K562 (cell line): ENCODE results near the gene TSR3. TPM values are rescaled to one million over a fixed set of nuclear protein-coding genes. Genes with fewer than 3 reads are reported as not detected.
A peak's percentile ranks its signal among the peaks of the same experiment; 100 is the strongest.

Source experiments
- ATAC-seq: fragments of 200-7000 bp; cut with Tn5 transposase; 3 replicates; pipeline ENCODE4 v1.9.1; 2020; ENCODE audit warnings: moderate library complexity
- BruUV-seq: library from RNA; stranded (reverse); fragments of 400-500 nt; replicated peaks from 2 replicates; lab custom pipeline; 2021; lab: Mats Ljungman, UMichigan
- CTCF ChIA-PET: fragments of 300-600 bp; formaldehyde crosslinking; extraction: SDS; loops from one replicate; lab custom pipeline; 2021; ENCODE audit warnings: low intra/inter-chr PET ratio; lab: Yijun Ruan, JAX
- POLR2A ChIA-PET: fragments of 300-600, 350-650 bp; sonication (Branson Sonifier 250); formaldehyde crosslinking; extraction: SDS; loops from one replicate; lab custom pipeline; 2021; ENCODE audit warnings: antibody characterized with exemption, inconsistent platforms; lab: Yijun Ruan, JAX
- DNase-seq, 4 experiments: peaks; one replicate each; pipeline versions ENCODE4 v3.0.0 to v3.0.0-alpha.2; 2011 to 2018; ENCODE audit warnings: low spot score in 3 of 4, mixed read lengths in 3 of 4; ENCODE audit errors: extremely low read depth in 1 of 4
- FAIRE-seq: peaks from 2 replicates; lab custom pipeline; 2011; peaks lifted over from hg19 to GRCh38; lab: Jason Lieb, UNC
- H2AFZ ChIP-seq: 2 replicates; pipeline ENCODE4 v1.6.0; 2011; ENCODE audit warnings: low read depth, low read length, control low read depth, inconsistent platforms
- H3K27ac ChIP-seq: fragments of 200-600 bp; 3 replicates; pipeline ENCODE4 v1.8.0; 2011; ENCODE audit warnings: low read depth, mild to moderate bottlenecking, control low read depth, inconsistent platforms, low read length, moderate library complexity, mixed read lengths; ENCODE audit errors: extremely low read depth
- H3K27me3 ChIP-seq, 2 experiments: fragments of 300-600 bp in 1 of 2; 2 replicates in 1 of 2; 3 replicates in 1 of 2; pipeline versions ENCODE4 v1.6.0 to v1.8.0; 2011; ENCODE audit warnings: inconsistent platforms in 2 of 2, low read length in 2 of 2, mild to moderate bottlenecking in 1 of 2, mixed read lengths in 1 of 2, moderate library complexity in 1 of 2; ENCODE audit not compliant: control insufficient read depth in 2 of 2, insufficient read depth in 2 of 2
- H3K36me3 ChIP-seq: fragments of 300-600 bp; 3 replicates; pipeline ENCODE4 v1.8.0; 2011; ENCODE audit warnings: mild to moderate bottlenecking, low read length, inconsistent platforms; ENCODE audit not compliant: control insufficient read depth, insufficient read depth
- H3K4me1 ChIP-seq, 2 experiments: fragments of 200-600 bp in 1 of 2; replicated peaks in 1 of 2; 2 replicates in 1 of 2; 3 replicates in 1 of 2; pipeline versions ENCODE4 v1.5.1 to v1.8.0; 2011; ENCODE audit warnings: inconsistent platforms in 2 of 2, low read length in 2 of 2, mild to moderate bottlenecking in 1 of 2, mixed read lengths in 1 of 2, moderate library complexity in 1 of 2; ENCODE audit not compliant: control insufficient read depth in 2 of 2, insufficient read depth in 2 of 2
- H3K4me2 ChIP-seq: 2 replicates; pipeline ENCODE4 v1.6.1; 2011; ENCODE audit warnings: low read length, control low read depth, inconsistent platforms, mixed read lengths; ENCODE audit not compliant: insufficient read depth
- H3K4me3 ChIP-seq: fragments of 200-600 bp; sonication (generic), shearing (Covaris generic); 2 replicates; pipeline ENCODE4 v1.5.1; 2016; ENCODE audit warnings: control low read depth, inconsistent platforms
- H3K79me2 ChIP-seq: fragments of 200-600 bp; 3 replicates; pipeline ENCODE4 v1.8.0; 2011; ENCODE audit warnings: low read length, inconsistent platforms; ENCODE audit not compliant: control insufficient read depth, insufficient read depth
- H3K9ac ChIP-seq, 2 experiments: 2 replicates each; pipeline versions ENCODE4 v1.6.0 to v1.6.1; 2011; ENCODE audit warnings: low read depth in 2 of 2, low read length in 2 of 2, control low read depth in 1 of 2, inconsistent platforms in 1 of 2, mild to moderate bottlenecking in 1 of 2, mixed read lengths in 1 of 2; ENCODE audit not compliant: insufficient read depth in 1 of 2
- H3K9me1 ChIP-seq: one replicate; pipeline ENCODE4 v1.6.0; 2011; ENCODE audit warnings: inconsistent platforms, mild to moderate bottlenecking, low read length, moderate library complexity; ENCODE audit not compliant: control insufficient read depth, insufficient read depth
- H3K9me3 ChIP-seq: replicated peaks from 2 replicates; pipeline ENCODE4 v1.5.1; 2011; ENCODE audit warnings: low read depth, low read length, inconsistent platforms; ENCODE audit not compliant: control insufficient read depth, insufficient read depth
- H4K20me1 ChIP-seq: replicated peaks from 2 replicates; pipeline ENCODE4 v1.6.1; 2011; ENCODE audit warnings: low read length, inconsistent platforms, mixed read lengths; ENCODE audit not compliant: control insufficient read depth, insufficient read depth
- KDM2B ChIP-seq: fragments of 250-450 bp; sonication (Bioruptor Pico); IDR thresholded peaks from 2 replicates; pipeline ENCODE4 v1.8.0; 2021; ENCODE audit warnings: mild to moderate bottlenecking, moderate library complexity
- MAFG ChIP-seq: fragments of 450-650 bp; conservative IDR thresholded peaks from 2 replicates; pipeline ENCODE4 v1.6.1; 2016; ENCODE audit warnings: missing genetic modification characterization, missing compliant biosample characterization
- POLR2G ChIP-seq: fragments of 200-400 bp; formaldehyde crosslinking; IDR thresholded peaks from 2 replicates; pipeline ENCODE4 v1.6.1; 2017; ENCODE audit warnings: low read depth, mild to moderate bottlenecking, antibody characterized with exemption, low read length, moderate library complexity
- SREBF1 ChIP-seq: fragments of 150-350 bp; IDR thresholded peaks from 2 replicates; pipeline ENCODE4 v1.6.1; 2014; ENCODE audit warnings: antibody characterized with exemption, low read depth, low read length, borderline replicate concordance
- TCF15 ChIP-seq: fragments of 250-450 bp; sonication (Bioruptor Pico); IDR thresholded peaks from 2 replicates; pipeline ENCODE4 v1.8.0; 2022; ENCODE audit warnings: moderate library complexity, mild to moderate bottlenecking, inconsistent platforms
- ZBTB33 ChIP-seq: sonication (generic); formaldehyde crosslinking; IDR thresholded peaks from 2 replicates; pipeline ENCODE4 v1.8.1; 2023; ENCODE audit warnings: mild to moderate bottlenecking, missing genetic modification reagents
- ZFX ChIP-seq: sonication (generic); formaldehyde crosslinking; IDR thresholded peaks from 2 replicates; pipeline ENCODE4 v1.8.0; 2022; ENCODE audit warnings: mild to moderate bottlenecking, missing genetic modification reagents, moderate library complexity
- ZNF263 ChIP-seq: sonication (generic); formaldehyde crosslinking; IDR thresholded peaks from 2 replicates; pipeline ENCODE4 v1.8.0; 2022; ENCODE audit warnings: mild to moderate bottlenecking, missing genetic modification reagents, borderline replicate concordance
- ZNF668 ChIP-seq: fragments of 250-450 bp; sonication (Bioruptor Pico); IDR thresholded peaks from 2 replicates; pipeline ENCODE4 v1.8.0; 2022; ENCODE audit warnings: mild to moderate bottlenecking, inconsistent platforms
- ZNF778 ChIP-seq: fragments of 450-650 bp; formaldehyde crosslinking; IDR thresholded peaks from 2 replicates; pipeline ENCODE4 v1.4.0; 2020; ENCODE audit warnings: mild to moderate bottlenecking, moderate library complexity
- WGBS: fragments of 100-300 bp; shearing (Covaris generic); methylation state at CpG from one replicate; pipeline ENCODE4 v1.1.6; 2016; ENCODE audit warnings: low coverage, mixed read lengths; ENCODE audit not compliant: insufficient coverage; ENCODE audit errors: missing lambda C conversion rate; 5-methylcytosine and 5-hydroxymethylcytosine counted together
- in situ Hi-C: fragments of 300-500 bp; cut with MboI; formaldehyde crosslinking; loops from 4 replicates; pipeline ENCODE4 v1.15.0; 2018; ENCODE audit warnings: inconsistent platforms, mixed read lengths
- intact Hi-C: fragments of 100-400 bp; cut with micrococcal nuclease; formaldehyde crosslinking; loops from 2 replicates; pipeline ENCODE4 v1.14.2; 2022
- polyA plus RNA-seq, 8 experiments: library from polyadenylated mRNA; depleted of rRNA in 4 of 8; stranded (reverse) in 5 of 8; unstranded in 3 of 8; fragments of >200 nt; fragmentation: Nextera tagmentation in 2 of 8; fragmentation: Illumina TruSeq in 1 of 8; extraction: Ambion mirVana in 2 of 8; extraction: Trizol in 1 of 8; gene quantifications; 2 replicates each; pipeline versions ENCODE4 v1.2.1 to v1.2.3, GENCODE V29; 2011 to 2014; ENCODE audit warnings: inconsistent platforms in 1 of 8, missing spikeins in 1 of 8
- total RNA-seq, 7 experiments: library from RNA; depleted of rRNA in 6 of 7; stranded (reverse); fragments of >200 nt in 6 of 7; fragmentation: Illumina TruSeq in 2 of 7; extraction: Trizol in 2 of 7; gene quantifications; 2 replicates each; pipeline versions ENCODE4 v1.2.1 to v1.2.3, GENCODE V29; 2011 to 2021; ENCODE audit warnings: low replicate concordance in 1 of 7

The TSR3 gene
- total and polyA plus RNA-seq, 9 of the 15 experiments (the other 6 are each of a cell fraction or from before 2014, with no cell fraction given): 1.5 to 74.8 (median 16.5) TPM

DNA sequence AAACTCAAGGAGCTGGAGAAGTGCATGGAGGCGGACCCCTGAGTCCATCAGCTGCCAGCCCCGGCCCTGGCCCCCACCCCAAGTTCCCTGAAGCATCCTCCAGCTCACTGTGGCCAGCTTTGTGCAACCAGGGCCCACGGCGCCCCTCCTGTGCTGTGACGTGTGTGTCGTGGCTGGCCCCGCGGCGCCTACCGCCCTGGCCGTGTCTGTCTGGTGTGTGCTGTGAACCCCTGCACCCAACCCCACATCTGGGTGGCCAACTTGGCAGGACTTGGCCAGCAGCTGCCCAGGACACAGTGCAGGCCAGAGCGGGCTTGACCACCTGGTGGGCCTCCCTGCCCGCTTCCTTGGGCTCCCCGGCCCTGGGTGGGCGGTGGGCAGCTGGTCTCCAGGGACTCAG, 3.2 kb downstream of the TSR3 start (continued):
- no peak for TF ChIP-seq ZNF778 (CRISPR knock-in tag)

DNA sequence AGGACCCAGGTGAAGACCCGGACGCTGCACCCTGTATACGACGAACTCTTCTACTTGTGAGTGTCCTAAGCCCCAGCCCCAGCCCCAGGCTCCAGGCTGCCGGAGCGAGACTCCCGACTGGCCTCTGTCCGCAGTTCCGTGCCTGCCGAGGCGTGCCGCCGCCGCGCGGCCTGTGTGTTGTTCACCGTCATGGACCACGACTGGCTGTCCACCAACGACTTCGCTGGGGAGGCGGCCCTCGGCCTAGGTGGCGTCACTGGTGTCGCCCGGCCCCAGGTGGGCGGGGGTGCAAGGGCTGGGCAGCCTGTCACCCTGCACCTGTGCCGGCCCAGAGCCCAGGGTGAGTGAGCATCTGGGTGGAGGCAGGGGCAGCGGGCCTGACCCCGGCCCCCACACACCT, 3.7 kb downstream of the TSR3 start:
- no peak overlapping the region for H3K27ac ChIP-seq
- POLR2A ChIA-PET: interaction anchor here (1.4 kb wide), 1 partner anchor 73 kb away, joined by 5 read pairs; the partner anchor contains the start of gene UQCC4
- no peak for DNase-seq
- H4K20me1 ChIP-seq: peaks cover 9% of the 10 kb centered on the region
- H3K36me3 ChIP-seq: peaks cover 22% of the 10 kb centered on the region; the same call in 1 of the 3 replicates
- WGBS: 91% methylated on average over 14 of the region's 29 CpGs
- intact Hi-C loops (loop anchor here (10.0 kb wide), 1 partner anchor 53 kb away; no protein-coding TSS in a partner anchor), in situ Hi-C loops (no loop called here)
- H3K9me3 ChIP-seq: no peaks in the 10 kb centered on the region
- no peaks in the 10 kb centered on the region for H3K27me3 ChIP-seq
- no TSS peak for BruUV-seq
- no peak overlapping the region for H3K4me3 ChIP-seq
- no peak overlapping the region for H3K9ac ChIP-seq
- no peak for ATAC-seq
- TF ChIP-seq KDM2B (CRISPR knock-in tag) (no peak), ZBTB33 (peak; percentile 76), SREBF1 (no peak), TCF15 (CRISPR knock-in tag) (no peak), ZNF263 (CRISPR knock-in tag) (no peak), POLR2G (0 out of 2 replicates have a peak, but pooled peaks have one; percentile 7), ZFX (CRISPR knock-in tag) (peak; percentile 29; the same call in 1 of the 2 replicates), MAFG (tag) (no peak), ZNF668 (CRISPR knock-in tag) (no peak)
- H3K79me2 ChIP-seq: peaks cover 23% of the 10 kb centered on the region
- FAIRE-seq: no peak
- no peak overlapping the region for H2AFZ ChIP-seq
- no peak overlapping the region for H3K4me2 ChIP-seq
- H3K9me1 ChIP-seq: no peaks in the 10 kb centered on the region
- CTCF ChIA-PET: no interaction called here
- H3K4me1 ChIP-seq: peaks cover 9 to 86% of the 10 kb centered on the region in 2 experiments; a peak in 4 of 5 replicates
